SK-N-SH treated with all-trans-retinoic acid at 6 μM for 48 hours (cell line): ENCODE data around the gene CEP164.

Experiments
- ARNTL ChIP-seq: fragments of 450-650 bp; formaldehyde crosslinking; IDR thresholded peaks from 2 replicates; pipeline ENCODE4 v1.5.0; 2020; ENCODE audit warnings: low read depth, mild to moderate bottlenecking, moderate library complexity, borderline replicate concordance
- CSDC2 ChIP-seq: fragments of 250-450 bp; sonication (Bioruptor Pico); IDR thresholded peaks from 2 replicates; pipeline ENCODE4 v1.5.0; 2020; ENCODE audit warnings: mild to moderate bottlenecking, moderate library complexity
- ISL1 ChIP-seq: fragments of 250-450 bp; sonication (Bioruptor Pico); IDR thresholded peaks from 2 replicates; pipeline ENCODE4 v2.1.2; 2022; ENCODE audit warnings: mild to moderate bottlenecking, moderate library complexity
- RARB ChIP-seq: fragments of 250-450 bp; sonication (Bioruptor Pico); IDR thresholded peaks from 2 replicates; pipeline ENCODE4 v1.8.0; 2021; ENCODE audit warnings: mild to moderate bottlenecking, moderate library complexity
- TOX ChIP-seq: fragments of 250-450 bp; sonication (Bioruptor Pico); IDR thresholded peaks from 2 replicates; pipeline ENCODE4 v1.8.0; 2021; ENCODE audit warnings: mild to moderate bottlenecking, moderate library complexity, borderline replicate concordance
- ZC3H10 ChIP-seq: fragments of 250-450 bp; sonication (Bioruptor Pico); IDR thresholded peaks from 2 replicates; pipeline ENCODE4 v1.5.1; 2021; ENCODE audit warnings: mild to moderate bottlenecking, moderate library complexity
- ZNF8 ChIP-seq: fragments of 450-650 bp; formaldehyde crosslinking; IDR thresholded peaks from 2 replicates; pipeline ENCODE4 v1.5.0; 2020; ENCODE audit warnings: mild to moderate bottlenecking, moderate library complexity
- TF ChIP-seq, protein P1 (sequence below): fragments of 250-450 bp; sonication (Bioruptor Pico); IDR thresholded peaks from 2 replicates; pipeline ENCODE4 v1.5.1; 2020; ENCODE audit warnings: low read depth, mild to moderate bottlenecking, moderate library complexity

DNA sequence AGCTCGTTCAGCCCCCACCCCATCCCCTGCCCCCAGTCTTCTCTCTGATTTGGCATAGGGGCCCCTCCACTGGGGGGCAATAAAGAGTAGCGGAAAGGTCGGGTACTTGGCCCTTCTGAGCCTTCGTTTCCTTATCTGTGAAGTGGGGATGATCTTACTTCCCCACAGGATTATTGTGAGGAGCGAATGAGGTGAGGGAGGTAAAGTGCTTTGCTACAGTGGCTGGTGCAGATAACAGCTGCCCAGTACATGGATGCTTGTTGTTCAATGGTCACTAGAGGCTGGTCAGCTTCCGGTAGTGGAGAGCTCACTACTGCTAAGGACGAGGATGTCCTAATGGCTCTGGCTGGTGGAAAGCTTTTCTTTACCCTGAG lies 101.2 kb downstream of the CEP164 start:
- TF ChIP-seq, protein P1, sequence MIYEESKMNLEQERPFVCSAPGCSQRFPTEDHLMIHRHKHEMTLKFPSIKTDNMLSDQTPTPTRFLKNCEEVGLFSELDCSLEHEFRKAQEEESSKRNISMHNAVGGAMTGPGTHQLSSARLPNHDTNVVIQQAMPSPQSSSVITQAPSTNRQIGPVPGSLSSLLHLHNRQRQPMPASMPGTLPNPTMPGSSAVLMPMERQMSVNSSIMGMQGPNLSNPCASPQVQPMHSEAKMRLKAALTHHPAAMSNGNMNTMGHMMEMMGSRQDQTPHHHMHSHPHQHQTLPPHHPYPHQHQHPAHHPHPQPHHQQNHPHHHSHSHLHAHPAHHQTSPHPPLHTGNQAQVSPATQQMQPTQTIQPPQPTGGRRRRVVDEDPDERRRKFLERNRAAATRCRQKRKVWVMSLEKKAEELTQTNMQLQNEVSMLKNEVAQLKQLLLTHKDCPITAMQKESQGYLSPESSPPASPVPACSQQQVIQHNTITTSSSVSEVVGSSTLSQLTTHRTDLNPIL (CRISPR knock-in tag): no peak
- no peak for TF ChIP-seq ZNF8 (CRISPR knock-in tag)
- TF ChIP-seq ISL1 (CRISPR knock-in tag): no peak
- TF ChIP-seq ARNTL (CRISPR knock-in tag): no peak
- no peak for TF ChIP-seq ZC3H10 (CRISPR knock-in tag)
- no peak for TF ChIP-seq TOX
- TF ChIP-seq CSDC2: no peak
- TF ChIP-seq RARB (CRISPR knock-in tag): no peak
